Activated naive CD8-positive, alpha-beta T cell treated with anti-CD3 and anti-CD28 coated beads, Interleukin-2, amount 50 U/mL, for 16 hours (primary cell): ENCODE results near the gene GRIK4.

Source experiments
- DNase-seq: peaks from one replicate; pipeline ENCODE4 v3.0.0-alpha.2; 2020; ENCODE audit warnings: low read depth, low spot score

GRIK4 gene

GRCh38 chr11:120525261-120526171, 14.0 kb downstream of the GRIK4 start:
- no peak for DNase-seq

DNA sequence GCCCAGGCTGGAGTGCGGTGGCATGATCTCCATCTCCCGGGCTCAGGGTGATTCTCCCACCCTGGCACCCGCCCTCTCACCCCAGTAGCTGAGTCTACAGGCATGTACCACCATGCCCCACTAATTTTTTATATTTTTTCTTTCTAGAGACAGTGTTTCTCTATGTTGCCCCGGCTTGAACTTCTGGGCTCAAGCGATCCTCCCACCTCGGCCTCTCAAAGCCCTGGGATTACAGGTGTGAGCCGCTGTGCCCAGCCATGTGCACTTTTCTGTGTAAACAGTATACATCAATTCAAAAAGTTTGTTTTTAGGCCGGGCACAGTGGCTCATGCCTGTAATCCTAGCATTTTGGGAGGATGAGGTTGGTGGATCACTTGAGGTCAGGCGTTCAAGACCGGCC, 14.7 kb downstream of the GRIK4 start:
- DNase-seq = no peak

GRCh38 chr11:120527111-120527761, 15.7 kb downstream of the GRIK4 start:
- DNase-seq = no peak

- no peak for DNase-seq
Measured at GRCh38 chr11:120528749-120529148, 17.2 kb downstream of the GRIK4 start.

- no peak for DNase-seq
Measured at GRCh38 chr11:120529214-120529613, 17.7 kb downstream of the GRIK4 start.

DNA sequence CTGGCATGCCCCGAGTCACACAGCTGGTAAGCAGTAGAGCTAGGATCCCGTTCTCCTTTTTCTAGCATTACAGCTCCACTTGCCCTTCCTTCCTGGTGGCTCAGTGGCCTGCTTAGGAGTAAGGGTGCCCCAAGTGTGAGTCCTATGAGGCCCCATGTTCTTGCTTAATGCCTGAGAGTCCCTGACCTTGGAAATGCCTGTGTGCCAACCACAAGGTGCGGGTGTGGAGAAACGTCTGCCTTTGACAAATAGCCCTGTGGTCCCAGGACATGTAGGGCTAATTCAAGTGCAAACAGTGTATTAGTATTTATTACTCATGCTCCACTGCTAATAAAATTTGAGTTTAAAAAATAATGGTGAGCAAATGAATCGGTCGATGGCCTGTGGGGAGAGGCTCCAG, 18.4 kb downstream of the GRIK4 start:
- DNase-seq = no peak

DNA sequence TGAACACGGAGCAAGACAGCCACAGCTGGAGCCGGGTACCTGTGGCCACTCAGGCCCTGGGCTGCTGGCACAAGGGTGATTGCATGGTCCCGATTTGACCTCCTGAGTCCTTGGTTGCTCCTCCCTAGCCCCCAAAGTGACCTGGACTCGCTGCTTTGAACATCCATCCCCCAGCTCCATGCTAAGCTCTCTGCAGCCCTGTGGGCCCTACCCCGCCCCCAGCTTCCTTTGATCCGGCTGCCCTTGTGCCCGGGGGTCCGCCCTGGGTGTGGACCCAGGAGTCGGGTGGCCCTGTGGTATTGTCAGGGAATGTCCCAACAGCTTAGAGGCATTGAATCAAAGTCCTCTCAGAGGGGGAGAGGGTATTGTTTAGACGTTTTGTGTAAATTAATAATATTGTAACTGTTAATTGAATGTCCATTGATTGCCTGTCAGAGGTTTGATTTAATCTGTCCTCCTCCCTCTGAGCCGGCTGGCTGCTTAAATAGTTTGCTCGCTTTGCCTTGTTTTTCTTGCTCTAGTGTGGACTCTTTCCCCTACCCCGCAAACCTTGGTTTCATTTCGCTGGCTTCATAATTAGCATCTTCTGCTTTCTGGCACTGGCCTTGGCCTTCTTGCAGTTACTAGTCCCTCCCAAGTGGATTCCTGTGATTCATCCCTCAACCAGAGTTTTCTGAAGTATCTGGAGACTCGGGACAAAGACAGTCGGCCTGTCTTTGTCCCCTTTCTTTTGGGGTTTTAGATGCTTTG, 20.7 kb downstream of the GRIK4 start:
- no peak for DNase-seq

GRCh38 chr11:120532832-120533196, 21.3 kb downstream of the GRIK4 start:
- no peak for DNase-seq

DNA sequence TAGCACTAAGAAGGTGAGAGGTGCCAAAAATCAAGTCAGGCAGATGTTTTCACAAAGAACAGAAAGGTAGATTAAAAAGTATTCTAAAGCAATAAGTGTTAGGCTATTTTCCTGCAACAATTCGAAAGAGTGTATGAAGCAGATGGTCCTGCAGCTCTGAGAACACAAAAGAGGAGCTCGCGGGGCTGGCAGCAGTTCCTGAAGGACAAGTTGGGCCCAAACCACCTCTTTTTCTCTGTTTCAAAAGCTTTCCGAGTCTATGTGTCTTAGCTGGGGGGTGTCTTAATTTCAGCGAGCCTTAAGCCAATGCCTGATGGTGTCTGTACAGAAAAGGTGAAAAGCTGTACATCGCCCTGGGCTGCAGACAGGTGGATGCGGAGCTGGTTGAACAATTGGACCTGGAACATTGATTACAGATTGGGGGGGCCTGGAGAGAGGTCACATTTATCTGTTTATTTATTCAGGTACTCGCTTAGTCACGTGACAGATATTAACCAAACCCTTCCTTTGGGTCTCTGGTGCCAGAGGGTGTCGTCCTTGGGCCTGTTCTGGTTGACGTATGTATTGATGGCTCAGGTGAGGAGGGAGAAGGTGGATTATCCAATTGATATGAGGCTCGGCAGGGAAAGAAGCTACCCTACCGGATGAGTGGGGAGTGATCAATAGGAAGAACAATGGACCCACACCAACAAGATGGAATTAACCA, 24.7 kb downstream of the GRIK4 start:
- no peak for DNase-seq

DNA sequence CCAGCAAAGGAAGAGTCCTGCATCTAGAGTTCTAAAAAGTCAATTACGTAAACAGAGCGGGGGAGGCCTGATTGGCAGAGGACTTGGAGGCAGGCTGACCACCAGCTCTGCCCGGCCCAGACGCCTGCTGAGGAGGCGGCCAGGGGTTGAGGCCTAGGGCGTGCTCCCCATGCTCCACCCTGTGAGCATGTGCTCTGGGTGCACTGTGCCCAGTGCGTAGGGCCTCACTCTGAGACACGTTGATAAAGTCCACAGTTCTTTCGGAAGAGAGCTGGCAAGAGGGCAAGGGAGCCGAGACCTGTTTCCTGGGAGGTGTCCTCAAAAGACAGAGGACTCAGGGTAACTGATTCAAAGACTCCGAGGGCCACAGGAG, 25.2 kb downstream of the GRIK4 start:
- DNase-seq = no peak

GRCh38 chr11:120537996-120538395, 26.4 kb downstream of the GRIK4 start:
- no peak for DNase-seq

GRCh38 chr11:120538707-120539106, 27.2 kb downstream of the GRIK4 start:
- no peak for DNase-seq

GRCh38 chr11:120539667-120540369, 28.3 kb downstream of the GRIK4 start:
- DNase-seq = no peak

DNA sequence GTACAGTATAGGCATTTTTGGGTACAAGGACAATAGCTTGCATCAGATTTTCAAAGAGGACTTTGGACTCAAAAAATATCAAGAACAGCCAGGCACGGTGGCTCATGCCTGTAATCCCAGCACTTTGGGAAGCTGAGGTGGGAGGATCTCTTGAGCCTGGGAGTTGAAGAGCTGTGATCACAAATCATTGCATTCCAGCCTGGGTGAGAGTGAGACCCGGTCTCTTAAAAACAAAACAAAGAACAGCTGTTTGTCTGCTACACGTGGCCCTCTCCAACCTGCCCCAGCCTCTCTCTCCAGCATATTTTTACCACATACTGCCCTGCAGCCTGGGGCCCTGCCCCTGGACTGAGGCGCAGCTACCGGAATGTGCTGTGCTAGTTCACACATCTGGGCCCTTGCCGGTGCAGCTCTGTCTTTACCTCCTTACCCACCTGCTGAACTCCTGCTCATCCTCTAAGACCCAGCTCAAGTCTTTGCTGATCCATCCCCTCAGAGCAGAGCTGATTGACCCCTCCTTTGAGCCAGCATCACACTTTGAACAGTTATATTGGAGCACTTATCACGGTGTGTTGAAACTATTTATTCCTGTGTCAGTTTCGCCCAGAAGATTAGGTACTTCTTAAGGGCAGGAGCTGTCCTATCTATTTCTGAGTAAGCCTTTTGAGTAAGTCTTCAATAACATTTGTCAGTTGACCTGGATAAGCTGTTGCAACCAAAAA, 29.4 kb downstream of the GRIK4 start:
- DNase-seq = no peak

DNA sequence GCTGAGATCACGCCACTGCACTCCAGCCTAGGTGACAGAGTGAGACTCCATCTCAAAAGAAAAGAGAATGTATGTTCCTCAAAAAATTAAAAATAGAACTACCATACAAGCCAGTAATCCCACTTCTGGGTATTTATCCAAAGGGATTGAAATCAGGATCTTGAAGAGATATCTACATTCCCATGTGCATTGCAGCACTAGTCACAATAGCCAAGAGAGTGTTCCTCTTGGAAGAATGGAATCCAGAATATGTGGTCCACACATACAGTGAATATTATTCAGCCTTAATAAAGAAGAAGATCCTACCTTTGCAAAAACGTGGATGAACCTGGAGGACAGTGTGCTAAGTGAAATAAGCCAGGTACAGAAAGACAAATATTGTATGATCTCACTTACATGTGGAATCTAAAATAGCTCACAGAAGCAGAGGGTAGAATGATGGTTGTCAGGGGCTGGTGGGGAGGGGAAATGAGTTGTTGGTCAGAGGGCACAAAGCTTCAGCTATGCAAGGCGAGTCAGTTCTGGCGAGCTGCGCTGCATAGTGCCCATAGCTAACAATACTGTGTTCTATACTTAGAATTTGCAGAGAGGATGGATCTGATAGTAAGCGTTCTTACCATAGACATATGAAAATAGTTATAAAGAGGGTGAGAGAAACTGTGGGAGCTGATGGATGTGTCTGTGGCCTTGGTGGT, 32.1 kb downstream of the GRIK4 start:
- DNase-seq = no peak

GRCh38 chr11:120545813-120546212, 34.3 kb downstream of the GRIK4 start:
- no peak for DNase-seq

DNA sequence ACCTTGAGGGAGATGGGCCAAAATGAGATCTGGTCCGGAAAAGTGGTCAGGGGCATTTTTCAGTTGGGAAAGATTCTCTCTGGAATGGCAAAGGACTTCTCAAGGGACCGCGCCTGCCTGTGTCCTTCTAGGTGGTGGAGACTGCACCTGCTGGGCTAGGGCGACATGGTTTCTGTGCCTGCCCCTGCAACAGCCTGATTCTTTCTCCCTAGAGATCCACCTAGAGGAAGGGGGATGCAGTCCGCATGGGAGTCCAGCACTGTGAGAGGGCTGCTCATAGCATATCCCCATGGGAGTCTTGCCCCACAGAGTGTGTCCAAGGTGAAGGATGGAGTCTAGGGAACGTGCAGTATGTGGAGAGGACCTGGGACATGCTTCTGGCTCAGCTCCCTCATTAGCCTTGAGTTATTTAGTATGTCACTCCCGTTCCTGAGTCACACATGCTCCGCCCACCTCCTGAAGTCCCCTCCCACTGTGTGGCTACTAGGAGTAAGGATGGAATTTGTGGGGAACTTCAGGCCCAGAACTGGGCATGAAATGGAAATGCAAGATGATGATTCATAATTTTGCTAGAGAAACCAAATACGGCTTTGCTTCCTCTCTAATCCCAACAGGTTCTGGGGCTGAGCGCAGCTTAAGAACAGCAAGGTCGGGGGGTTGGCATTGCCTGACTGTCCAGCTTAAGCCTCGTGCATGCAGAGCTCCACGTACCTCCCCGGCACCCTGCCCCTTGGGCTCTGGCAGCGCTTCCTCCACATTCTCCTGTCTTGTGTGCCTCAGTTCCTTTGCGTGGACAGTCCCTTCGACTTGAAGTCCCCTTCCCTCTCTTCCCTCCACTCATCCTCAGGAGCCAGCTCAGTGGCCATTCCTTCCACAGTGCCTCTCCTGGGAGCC, 35.0 kb downstream of the GRIK4 start:
- no peak for DNase-seq

GRCh38 chr11:120547316-120547715, 35.8 kb downstream of the GRIK4 start:
- DNase-seq = no peak
